PC-9 (cell line): ENCODE measurements around the gene RAPSN. TPM values are rescaled to one million over a fixed set of nuclear protein-coding genes. Genes with fewer than 3 reads are reported as not detected.
A peak's percentile ranks its signal among the peaks of the same experiment; 100 is the strongest.

ENCODE experiments used
- BruUV-seq: library from RNA; stranded (reverse); fragments of 400-500 nt; replicated peaks from 2 replicates; lab custom pipeline; 2021; lab: Mats Ljungman, UMichigan
- CTCF ChIA-PET: fragments of 300-600 bp; sonication (Branson Sonifier 250); formaldehyde crosslinking; loops from one replicate; lab custom pipeline; 2022; ENCODE audit warnings: antibody characterized with exemption; lab: Charles Lee
- POLR2A ChIA-PET: fragments of 300-600 bp; sonication (Branson Sonifier 250); formaldehyde crosslinking; loops from one replicate; lab custom pipeline; 2022; ENCODE audit warnings: antibody characterized with exemption; ENCODE audit not compliant: unreplicated experiment; lab: Charles Lee
- DNase-seq, 2 experiments: peaks; one replicate each; pipeline versions ENCODE4 v3.0.0 to v3.0.0-alpha.2; 2015 to 2022; ENCODE audit warnings: mixed read lengths in 1 of 2
- H2AFZ ChIP-seq: fragments of 200-600 bp; sonication (generic); 2 replicates; pipeline ENCODE4 v1.8.1; 2017; ENCODE audit warnings: antibody characterized with exemption
- H3F3A ChIP-seq: fragments of 200-600 bp; sonication (generic); 2 replicates; pipeline ENCODE4 v1.8.1; 2017; ENCODE audit warnings: antibody characterized with exemption, mild to moderate bottlenecking, low read depth; ENCODE audit not compliant: insufficient read depth
- H3K27ac ChIP-seq: fragments of 200-600 bp; sonication (generic); 2 replicates; pipeline ENCODE4 v1.6.1; 2016; ENCODE audit warnings: mixed run types
- H3K27me3 ChIP-seq: fragments of 200-600 bp; sonication (generic); 2 replicates; pipeline ENCODE4 v1.6.1; 2016; ENCODE audit warnings: low read depth, mixed run types; ENCODE audit not compliant: insufficient read depth
- H3K36me3 ChIP-seq: fragments of 200-600 bp; sonication (generic); 2 replicates; pipeline ENCODE4 v1.6.1; 2016; ENCODE audit warnings: low read depth, mixed run types
- H3K4me1 ChIP-seq: fragments of 200-600 bp; sonication (generic); replicated peaks from 2 replicates; pipeline ENCODE4 v1.6.1; 2016; ENCODE audit warnings: mixed run types; ENCODE audit not compliant: insufficient read depth
- H3K4me2 ChIP-seq: fragments of 200-600 bp; sonication (generic); 2 replicates; pipeline ENCODE4 v1.6.1; 2017; ENCODE audit warnings: mixed run types
- H3K4me3 ChIP-seq: fragments of 200-600 bp; sonication (generic); 2 replicates; pipeline ENCODE4 v1.6.1; 2016; ENCODE audit warnings: mixed run types
- H3K79me2 ChIP-seq: fragments of 200-600 bp; sonication (generic); 2 replicates; pipeline ENCODE4 v1.6.1; 2017; ENCODE audit warnings: low read depth, mixed run types
- H3K9me2 ChIP-seq: fragments of 200-600 bp; sonication (generic); 2 replicates; pipeline ENCODE4 v1.8.1; 2017; ENCODE audit warnings: mild to moderate bottlenecking; ENCODE audit not compliant: insufficient read depth
- H3K9me3 ChIP-seq: fragments of 200-600 bp; sonication (generic); 2 replicates; pipeline ENCODE4 v1.8.1; 2016; ENCODE audit warnings: low read depth; ENCODE audit not compliant: insufficient read depth
- H4K20me1 ChIP-seq: fragments of 200-600 bp; sonication (generic); 2 replicates; pipeline ENCODE4 v1.8.1; 2017; ENCODE audit not compliant: insufficient read depth
- EZH2 ChIP-seq: fragments of 200-600 bp; sonication (generic); IDR thresholded peaks from 2 replicates; pipeline ENCODE4 v1.8.0; 2017; ENCODE audit warnings: antibody characterized with exemption, low read depth
- intact Hi-C: fragments of 100-400 bp; cut with micrococcal nuclease; formaldehyde crosslinking; loops from one replicate; pipeline ENCODE4 v1.10.0; 2022; ENCODE audit not compliant: unreplicated experiment
- total RNA-seq: library from RNA; stranded (reverse); gene quantifications from 2 replicates; pipeline ENCODE4 v1.2.3, GENCODE V29; 2021
- TF ChIP-seq, protein P1 (sequence below): fragments of 200-600 bp; sonication (generic); conservative IDR thresholded peaks from 2 replicates; pipeline ENCODE4 v1.6.1; 2017; ENCODE audit warnings: mixed run types, antibody characterized with exemption, mild to moderate bottlenecking, moderate library complexity

RAPSN gene
- total RNA-seq, 1 experiment from 2014 or later = 7.3 TPM

DNA sequence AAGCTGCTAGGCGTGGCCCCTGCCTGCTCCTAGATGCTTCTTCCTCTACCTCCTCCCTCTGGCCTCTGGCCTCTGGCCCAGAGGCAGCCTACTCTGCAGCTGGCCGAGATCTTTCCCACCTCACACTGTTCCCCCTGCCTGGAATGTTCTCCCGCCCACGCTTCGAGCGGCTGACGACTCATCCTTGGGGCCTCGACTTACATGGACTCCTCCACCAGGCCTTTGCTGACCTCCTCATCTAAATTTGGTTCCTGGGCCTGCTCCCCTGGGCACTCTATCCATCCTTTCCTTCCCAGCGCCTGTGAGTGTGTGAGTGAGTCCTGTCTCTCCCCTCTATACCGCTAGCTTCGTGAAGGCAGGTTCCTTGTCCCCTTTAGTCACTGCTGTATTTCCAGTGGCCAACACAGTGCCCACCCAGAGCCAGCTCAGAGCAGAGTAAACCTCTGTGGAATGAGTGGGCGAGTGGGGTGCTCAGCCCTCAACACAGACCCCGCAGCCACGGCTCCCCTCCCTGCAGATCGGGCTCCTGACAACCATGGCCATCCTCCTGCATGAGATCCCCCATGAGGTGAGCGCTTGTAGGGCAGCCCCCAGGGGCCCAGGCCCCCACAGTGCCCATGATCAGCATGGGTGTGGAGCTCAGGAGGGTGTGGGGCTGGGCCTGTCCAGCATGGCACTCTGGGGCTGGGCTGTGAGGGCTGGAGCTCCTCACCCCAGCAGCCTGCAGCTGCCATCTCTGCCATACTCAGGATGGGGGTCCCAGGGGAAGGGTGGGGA, 34.8 kb downstream of the RAPSN start:
- no peak for TF ChIP-seq EZH2
- TF ChIP-seq, protein P1, sequence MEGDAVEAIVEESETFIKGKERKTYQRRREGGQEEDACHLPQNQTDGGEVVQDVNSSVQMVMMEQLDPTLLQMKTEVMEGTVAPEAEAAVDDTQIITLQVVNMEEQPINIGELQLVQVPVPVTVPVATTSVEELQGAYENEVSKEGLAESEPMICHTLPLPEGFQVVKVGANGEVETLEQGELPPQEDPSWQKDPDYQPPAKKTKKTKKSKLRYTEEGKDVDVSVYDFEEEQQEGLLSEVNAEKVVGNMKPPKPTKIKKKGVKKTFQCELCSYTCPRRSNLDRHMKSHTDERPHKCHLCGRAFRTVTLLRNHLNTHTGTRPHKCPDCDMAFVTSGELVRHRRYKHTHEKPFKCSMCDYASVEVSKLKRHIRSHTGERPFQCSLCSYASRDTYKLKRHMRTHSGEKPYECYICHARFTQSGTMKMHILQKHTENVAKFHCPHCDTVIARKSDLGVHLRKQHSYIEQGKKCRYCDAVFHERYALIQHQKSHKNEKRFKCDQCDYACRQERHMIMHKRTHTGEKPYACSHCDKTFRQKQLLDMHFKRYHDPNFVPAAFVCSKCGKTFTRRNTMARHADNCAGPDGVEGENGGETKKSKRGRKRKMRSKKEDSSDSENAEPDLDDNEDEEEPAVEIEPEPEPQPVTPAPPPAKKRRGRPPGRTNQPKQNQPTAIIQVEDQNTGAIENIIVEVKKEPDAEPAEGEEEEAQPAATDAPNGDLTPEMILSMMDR = no peak
- H3K4me2 ChIP-seq = no peak overlapping the region
- H3K36me3 ChIP-seq = no peaks in the 10 kb centered on the region
- peaks cover 30% of the 10 kb centered on the region for H3K4me1 ChIP-seq
- H2AFZ ChIP-seq = no peak overlapping the region
- H3F3A ChIP-seq = peaks cover 58% of the 10 kb centered on the region; the same call in 1 of the 2 replicates
- BruUV-seq = no TSS peak
- ChIA-PET CTCF (no interaction called here), POLR2A (no interaction called here)
- H4K20me1 ChIP-seq = no peaks in the 10 kb centered on the region; the same call in none of the 2 replicates
- no peak overlapping the region for H3K27ac ChIP-seq
- intact Hi-C loops = no loop called here
- H3K4me3 ChIP-seq = no peak overlapping the region
- H3K79me2 ChIP-seq = no peaks in the 10 kb centered on the region
- DNase-seq = no peak
- no peaks in the 10 kb centered on the region for H3K27me3 ChIP-seq
- no peaks in the 10 kb centered on the region for H3K9me2 ChIP-seq
- H3K9me3 ChIP-seq = no peaks in the 10 kb centered on the region

DNA sequence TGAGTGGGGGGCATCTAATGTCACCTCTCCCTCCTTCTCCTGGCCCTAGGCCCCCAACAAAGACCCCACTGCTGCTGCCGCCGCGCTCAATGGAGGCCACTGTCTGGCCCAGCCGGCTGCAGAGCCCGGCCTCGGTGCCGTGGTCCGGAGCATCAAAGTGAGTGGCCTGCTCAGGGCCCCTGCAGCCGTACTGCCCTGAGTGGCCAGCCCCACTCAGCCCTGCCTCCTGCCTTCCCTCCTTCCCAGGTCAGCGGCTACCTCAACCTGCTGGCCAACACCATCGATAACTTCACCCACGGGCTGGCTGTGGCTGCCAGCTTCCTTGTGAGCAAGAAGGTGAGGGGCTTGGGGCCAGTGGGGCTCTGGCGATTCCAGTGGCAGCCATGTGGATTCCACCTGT, 35.6 kb downstream of the RAPSN start:
- H3K79me2 ChIP-seq = no peaks in the 10 kb centered on the region
- H3K4me2 ChIP-seq = no peak overlapping the region
- DNase-seq = no peak
- no peak overlapping the region for H3K4me3 ChIP-seq
- no peak overlapping the region for H2AFZ ChIP-seq
- TF ChIP-seq, protein P1 = no peak
- TF ChIP-seq EZH2 = no peak
- no TSS peak for BruUV-seq
- no peak overlapping the region for H3K27ac ChIP-seq
- H3K9me3 ChIP-seq = no peaks in the 10 kb centered on the region
- H3K36me3 ChIP-seq = no peaks in the 10 kb centered on the region
- H3K4me1 ChIP-seq = peaks cover 33% of the 10 kb centered on the region
- CTCF ChIA-PET = no interaction called here
- H4K20me1 ChIP-seq = no peaks in the 10 kb centered on the region; the same call in none of the 2 replicates
- H3F3A ChIP-seq = peaks cover 60% of the 10 kb centered on the region; the same call in 1 of the 2 replicates
- no peaks in the 10 kb centered on the region for H3K9me2 ChIP-seq
- no peaks in the 10 kb centered on the region for H3K27me3 ChIP-seq
- intact Hi-C loops = no loop called here
- POLR2A ChIA-PET = no interaction called here

DNA sequence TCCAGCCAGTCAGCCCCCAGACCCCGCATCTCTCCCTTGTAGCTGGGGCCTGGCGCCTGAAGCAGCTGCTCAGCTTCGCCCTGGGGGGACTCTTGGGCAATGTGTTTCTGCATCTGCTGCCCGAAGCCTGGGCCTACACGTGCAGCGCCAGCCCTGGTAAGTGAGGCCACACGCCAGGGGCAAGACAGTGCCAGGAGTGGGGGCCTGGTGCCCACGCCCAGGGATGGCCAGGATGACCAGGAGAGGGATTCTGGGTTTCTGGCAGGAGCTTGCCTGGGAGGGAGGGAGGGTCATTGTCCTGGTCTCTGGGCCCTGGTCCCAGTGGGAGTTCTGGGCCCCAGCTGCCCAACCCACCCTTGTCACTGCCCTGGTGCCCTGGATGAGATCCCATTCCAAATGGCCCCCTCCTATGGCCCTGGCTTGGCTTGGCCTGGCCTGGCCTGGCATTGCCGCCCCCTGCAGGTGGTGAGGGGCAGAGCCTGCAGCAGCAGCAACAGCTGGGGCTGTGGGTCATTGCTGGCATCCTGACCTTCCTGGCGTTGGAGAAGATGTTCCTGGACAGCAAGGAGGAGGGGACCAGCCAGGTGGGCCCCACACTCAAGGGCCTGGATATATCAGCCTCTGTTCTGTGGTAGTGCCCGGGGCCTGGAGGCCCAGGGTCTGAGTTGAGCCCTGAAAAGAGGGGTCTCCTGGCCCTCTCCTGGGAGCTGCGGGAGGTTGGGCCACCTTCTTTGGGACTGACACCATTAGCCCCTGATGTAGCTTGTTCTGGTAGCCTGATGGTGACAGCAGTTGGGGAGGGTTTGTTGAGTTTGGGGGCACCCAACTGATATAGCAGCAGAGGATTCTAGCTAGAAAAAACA, 36.8 kb downstream of the RAPSN start:
- no peak overlapping the region for H2AFZ ChIP-seq
- no peaks in the 10 kb centered on the region; the same call in none of the 2 replicates for H4K20me1 ChIP-seq
- no peaks in the 10 kb centered on the region for H3K36me3 ChIP-seq
- intact Hi-C loops = no loop called here
- no peaks in the 10 kb centered on the region for H3K9me2 ChIP-seq
- H3K27ac ChIP-seq = no peak overlapping the region
- H3K27me3 ChIP-seq = no peaks in the 10 kb centered on the region
- peak in 1 of 2 experiments; percentile 55 for DNase-seq
- no TSS peak for BruUV-seq
- H3K79me2 ChIP-seq = no peaks in the 10 kb centered on the region
- peaks cover 56% of the 10 kb centered on the region for H3F3A ChIP-seq
- ChIA-PET POLR2A (interaction anchor here (0.7 kb wide), 2 partner anchors 141 to 173 kb away, joined by 3 to 6 read pairs; no protein-coding TSS in a partner anchor), CTCF (interaction anchor here (0.5 to 1.1 kb wide), 8 partner anchors 9 to 265 kb away, joined by 3 to 10 read pairs (median 4); no protein-coding TSS in a partner anchor)
- H3K4me1 ChIP-seq = peaks cover 38% of the 10 kb centered on the region
- no peak for TF ChIP-seq EZH2
- TF ChIP-seq, protein P1 = peak; percentile 83
- H3K4me3 ChIP-seq = no peak overlapping the region
- no peak overlapping the region for H3K4me2 ChIP-seq
- H3K9me3 ChIP-seq = no peaks in the 10 kb centered on the region
